ENCODE measurements around the gene C2CD3.
"Not testable (repeated sequence)": the region's sequence is repeated elsewhere in the genome, so short reads cannot be mapped to it uniquely, and the experiment has no call there.

Gene C2CD3

GRCh38 chr11:74120260-74121035, 50.4 kb downstream of the C2CD3 start:
- DNase-seq = not testable (repeated sequence)

DNA sequence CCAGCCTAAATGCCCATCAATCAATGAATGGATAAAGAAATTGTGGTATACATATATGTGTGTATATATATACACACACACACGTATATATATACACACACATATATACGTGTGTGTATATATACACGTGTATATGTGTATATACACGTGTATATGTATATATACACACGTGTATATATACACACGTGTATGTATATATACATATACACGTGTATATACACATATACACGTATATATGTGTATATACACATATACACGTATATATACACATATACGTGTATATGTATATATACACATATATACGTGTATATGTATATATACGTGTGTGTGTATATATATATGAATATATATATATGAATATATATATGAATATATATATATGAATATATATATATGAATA, 54.1 kb downstream of the C2CD3 start:
- no peak for DNase-seq

GRCh38 chr11:74112877-74113276, 57.9 kb downstream of the C2CD3 start:
- DNase-seq = no peak

DNA sequence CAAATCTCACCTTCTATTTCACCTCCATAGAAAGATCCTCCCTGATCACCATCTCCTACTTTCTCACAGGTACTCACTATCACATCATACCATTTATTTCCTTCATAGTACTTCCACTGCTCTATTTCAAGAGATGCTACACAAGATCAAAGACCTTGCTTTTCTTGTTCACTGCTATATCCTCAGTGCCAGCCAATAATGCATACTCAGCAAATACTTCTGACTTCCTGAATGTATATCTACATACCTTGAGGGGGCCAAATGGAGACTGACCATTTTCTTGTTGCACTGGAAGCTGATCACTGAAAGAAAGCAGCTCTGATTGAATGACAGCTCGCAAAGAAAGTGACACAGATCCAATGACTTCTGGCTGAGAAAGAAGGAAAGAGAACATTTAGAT, 64.7 kb downstream of the C2CD3 start:
- no peak for DNase-seq

- DNase-seq = no peak
These were observed 68.5 kb downstream of the C2CD3 start for GRCh38 chr11:74102321-74102720.

DNA sequence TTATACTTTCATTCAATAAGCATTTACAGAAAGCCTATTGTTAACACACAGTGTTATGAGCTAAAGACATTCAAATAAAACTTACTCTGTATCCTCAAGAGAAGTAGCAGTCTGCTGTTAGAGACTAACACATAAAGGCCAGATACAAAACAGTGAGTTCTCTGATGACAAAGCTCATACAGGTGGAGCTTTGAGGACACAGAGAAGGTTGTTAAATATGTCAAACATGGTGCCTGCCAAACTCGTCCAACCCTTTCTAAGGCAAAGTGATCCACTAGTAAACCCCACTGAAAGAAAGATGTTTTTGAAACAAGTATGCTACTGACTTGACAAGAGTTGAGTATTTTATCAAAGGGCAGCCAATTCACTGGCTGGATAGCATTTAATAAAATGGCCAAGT, 70.1 kb downstream of the C2CD3 start:
- no peak for DNase-seq

GRCh38 chr11:74100231-74100630, 70.6 kb downstream of the C2CD3 start:
- no peak for DNase-seq

GRCh38 chr11:74097686-74098237, 73.0 kb downstream of the C2CD3 start:
- no peak for DNase-seq

DNA sequence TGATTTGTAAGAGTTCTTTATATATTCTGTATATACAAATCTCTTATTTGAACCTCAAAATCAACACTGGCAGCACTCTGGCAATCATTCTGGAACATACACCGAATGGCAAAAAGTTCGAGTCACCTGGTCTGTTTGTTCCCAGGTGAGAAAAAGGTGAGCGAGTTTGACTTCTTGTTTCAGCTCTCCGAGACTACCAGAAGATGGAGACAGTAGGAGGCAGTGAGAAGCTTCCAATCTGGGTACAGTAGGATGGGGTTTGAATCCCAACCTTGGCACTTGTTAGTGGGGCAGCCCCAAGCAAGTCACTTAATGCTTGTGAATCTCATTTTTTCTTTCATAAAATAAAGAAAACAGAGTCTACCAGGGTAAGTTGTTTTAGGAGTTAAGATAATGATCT, 76.4 kb downstream of the C2CD3 start:
- DNase-seq = no peak

DNA sequence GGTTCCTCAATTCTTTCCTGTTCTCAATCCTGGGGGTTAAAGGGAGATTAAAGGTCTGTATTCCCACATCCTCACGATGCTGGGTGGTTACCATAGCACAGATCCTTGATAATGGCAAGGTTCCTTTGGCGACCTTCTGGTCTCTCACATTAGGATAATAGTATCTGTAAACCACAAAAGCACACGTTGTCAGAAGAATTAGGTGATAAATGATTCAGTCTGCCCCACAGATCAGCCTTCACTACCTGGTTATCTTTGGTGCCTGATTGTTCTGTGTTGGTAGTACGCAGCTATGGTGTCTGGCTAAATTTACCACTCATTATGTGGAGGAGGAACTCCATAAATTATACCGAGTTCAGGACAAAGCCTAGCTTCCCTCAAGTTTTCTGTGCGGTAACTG, 78.4 kb downstream of the C2CD3 start:
- DNase-seq = no peak

GRCh38 chr11:74091549-74091948, 79.3 kb downstream of the C2CD3 start:
- DNase-seq = no peak

DNA sequence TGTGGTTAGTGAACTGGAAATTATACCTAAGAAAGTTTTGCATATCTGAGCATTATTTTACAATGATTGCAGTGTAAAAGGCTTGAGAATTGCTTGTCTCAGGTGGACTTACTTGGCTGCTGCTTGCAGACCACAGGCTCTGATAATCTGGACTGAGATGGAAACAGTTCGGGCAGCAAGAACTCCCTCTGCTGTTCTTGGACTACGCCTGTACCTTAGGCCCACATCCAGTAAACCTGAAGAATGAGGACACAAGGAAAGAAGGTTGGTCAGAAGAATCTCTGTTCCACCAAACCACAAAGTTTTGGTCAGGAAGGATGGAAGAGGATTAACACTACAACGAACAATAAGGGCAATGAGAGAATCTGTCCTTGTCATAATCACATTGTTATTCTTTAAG, 80.1 kb downstream of the C2CD3 start:
- DNase-seq = peak; percentile 14 to 33

GRCh38 chr11:74086242-74086884, 84.4 kb downstream of the C2CD3 start:
- DNase-seq = no peak

DNA sequence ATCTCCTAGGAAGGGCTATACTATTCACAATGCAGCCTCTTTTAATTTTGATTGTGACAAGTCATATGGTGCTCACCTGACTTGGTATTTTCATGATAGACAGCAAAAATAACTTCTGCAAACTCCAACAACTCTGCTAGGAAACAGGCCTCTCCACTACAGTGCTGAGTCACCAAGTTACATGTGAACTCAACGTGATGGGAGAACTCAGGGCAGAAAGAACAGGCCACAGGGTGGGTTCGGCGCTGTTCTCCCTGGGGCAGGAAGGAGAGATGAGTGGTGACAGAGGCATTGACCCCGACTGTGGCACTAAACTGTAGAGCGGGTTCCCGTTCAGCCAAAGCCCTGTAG, 85.3 kb downstream of the C2CD3 start:
- no peak for DNase-seq

GRCh38 chr11:74084796-74085541, 85.8 kb downstream of the C2CD3 start:
- DNase-seq = no peak

DNA sequence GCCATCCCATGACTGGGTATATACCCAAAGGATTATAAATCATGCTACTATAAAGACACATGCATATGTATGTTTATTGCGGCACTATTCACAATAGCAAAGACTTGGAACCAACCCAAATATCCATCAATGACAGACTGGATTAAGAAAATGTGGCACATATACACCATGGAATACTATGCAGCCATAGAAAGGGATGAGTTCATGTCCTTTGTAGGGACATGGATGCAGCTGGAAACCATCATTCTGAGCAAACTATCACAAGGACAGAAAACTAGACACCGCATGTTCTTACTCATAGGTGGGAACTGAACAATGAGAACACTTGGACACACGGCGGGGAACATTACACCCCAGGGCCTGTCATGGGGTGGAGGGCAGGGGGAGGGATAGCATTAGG, 86.9 kb downstream of the C2CD3 start:
- DNase-seq = not testable (repeated sequence)

DNA sequence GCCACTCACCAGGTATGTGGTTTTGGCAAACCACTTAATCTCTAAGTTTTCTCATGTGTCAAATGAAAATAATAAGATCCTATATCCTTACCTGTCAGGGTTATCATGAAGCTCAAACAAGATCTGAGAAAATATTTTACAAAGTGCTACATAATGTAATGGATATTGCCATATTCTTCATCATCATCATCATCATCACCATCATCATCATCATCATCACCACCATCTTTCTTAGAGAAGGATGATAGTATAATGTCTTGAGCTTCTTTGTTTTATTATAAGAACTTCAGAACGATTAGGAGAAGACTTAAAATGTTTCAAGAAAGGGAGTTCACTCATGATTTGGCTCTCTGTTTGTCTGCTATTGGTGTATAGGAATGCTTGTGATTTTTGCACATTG, 89.4 kb downstream of the C2CD3 start:
- DNase-seq = no peak

- DNase-seq = no peak
These were observed 93.6 kb downstream of the C2CD3 start for GRCh38 chr11:74077193-74077592.

GRCh38 chr11:74072721-74073120, 98.1 kb downstream of the C2CD3 start:
- no peak for DNase-seq

DNA sequence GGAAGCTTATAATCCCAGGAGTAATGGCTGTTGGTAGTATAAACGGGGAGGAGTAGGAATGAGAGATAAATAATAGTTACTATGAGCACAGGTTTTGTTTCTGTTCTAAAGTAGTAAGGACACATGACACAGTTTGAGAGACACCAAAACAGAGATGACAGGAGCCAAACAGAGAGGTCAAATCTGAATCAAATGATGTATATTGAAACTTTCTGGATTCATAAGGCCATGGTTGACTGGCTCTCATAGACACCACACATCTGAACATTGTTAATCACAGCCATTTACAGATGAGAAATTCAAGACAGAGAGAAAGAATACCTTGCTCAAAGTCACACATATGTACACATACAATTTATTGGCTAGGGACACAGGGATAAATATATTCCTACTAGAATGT, 98.5 kb downstream of the C2CD3 start:
- DNase-seq = no peak

DNA sequence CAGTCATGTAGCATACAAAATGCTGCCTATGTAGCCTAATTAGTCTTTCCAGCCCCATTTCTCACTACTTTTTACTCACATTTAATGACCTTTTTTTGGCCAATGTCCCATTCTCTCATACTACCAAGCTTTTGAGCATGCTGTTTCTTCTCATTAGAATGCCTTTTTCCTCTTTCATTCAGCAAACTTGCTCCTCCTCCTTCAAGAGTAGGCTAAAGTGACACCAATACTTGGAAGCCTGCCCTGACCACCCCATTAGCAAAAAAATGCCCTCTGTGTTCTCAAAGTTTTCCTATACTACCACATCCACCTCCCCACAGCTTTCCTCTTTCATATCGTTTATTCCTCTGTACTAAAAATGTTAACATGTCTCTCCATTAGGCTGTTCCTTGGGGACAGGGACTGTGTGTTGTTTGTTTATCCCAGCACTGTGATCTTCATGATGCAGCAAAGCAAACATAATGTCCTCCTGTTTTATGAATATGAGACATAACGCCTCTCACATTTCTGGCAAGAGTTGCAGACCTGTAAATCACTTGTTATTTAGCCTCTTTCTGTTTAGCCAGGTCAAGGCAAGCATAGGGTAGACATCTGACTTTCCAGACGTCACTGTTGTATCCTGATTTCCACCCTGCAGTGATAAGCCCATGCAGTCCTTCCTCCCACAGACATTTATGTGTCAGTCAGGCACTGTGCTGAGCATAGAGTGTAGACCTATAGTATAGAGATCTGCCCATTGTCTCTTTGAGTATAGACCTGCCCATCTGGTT, 99.9 kb downstream of the C2CD3 start:
- DNase-seq = no peak

GRCh38 chr11:74069146-74070046, 101.4 kb downstream of the C2CD3 start:
- no peak for DNase-seq
